NOMO-1 (cell line): ENCODE data around the gene HIPK2.

Experiments
- DNase-seq, 2 experiments: peaks; one replicate each; lab custom pipeline; 2025; ENCODE audit not compliant: unreplicated experiment in 2 of 2; lab: John Stamatoyannopoulos, UW

The HIPK2 gene

GRCh38 chr7:139753081-139753692 is 24.6 kb downstream of the HIPK2 start:
- no peak for DNase-seq

GRCh38 chr7:139752604-139753003 is 25.2 kb downstream of the HIPK2 start:
- DNase-seq = no peak

DNA sequence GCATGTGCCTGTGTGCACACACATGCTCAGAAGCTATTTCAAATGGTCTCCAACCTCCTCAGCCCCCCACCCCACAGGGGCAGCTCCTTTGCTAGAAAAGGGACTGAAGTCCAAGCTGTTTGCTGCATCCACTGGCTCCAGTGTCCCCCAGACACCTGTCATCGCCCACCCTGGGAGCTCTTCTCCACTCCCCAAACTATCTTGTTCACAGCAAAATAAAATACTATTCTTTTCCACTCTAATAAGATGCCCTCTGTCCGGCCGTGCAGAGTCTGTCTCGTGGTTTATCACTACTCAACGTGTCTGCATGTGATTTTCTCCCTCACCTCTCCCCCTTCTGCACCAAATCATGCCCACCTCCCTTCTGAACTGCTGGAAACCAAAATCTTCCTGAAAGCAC is 25.6 kb downstream of the HIPK2 start:
- DNase-seq = no peak

DNA sequence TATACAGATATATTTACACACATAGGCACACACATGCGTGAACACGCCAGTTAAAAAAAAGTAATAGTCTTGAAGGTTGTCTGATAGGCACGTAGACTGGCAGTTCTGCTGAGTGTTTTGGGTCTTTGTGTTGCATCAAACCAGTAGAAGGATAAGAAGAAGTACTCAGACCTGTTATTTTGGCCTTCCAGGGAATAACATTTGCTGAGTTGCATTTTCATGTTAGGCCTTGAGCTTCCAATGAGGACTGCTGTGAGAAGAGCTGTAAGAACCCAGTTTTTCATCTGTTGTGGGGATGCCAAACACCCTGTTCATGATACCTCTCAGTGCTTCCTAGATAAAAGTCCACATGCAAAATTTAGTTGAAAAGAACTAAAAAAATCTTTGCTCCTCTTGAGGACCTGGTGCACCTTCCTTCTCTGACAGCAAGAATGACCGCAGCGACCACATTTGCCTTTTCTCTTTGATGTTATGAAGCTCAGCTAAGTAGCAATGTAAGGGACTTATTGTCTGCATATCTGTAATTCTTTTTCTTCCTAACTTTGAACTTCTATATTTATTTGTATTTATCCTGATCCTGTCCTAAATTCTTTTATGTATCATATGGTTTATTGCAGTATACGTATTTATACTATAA is 27.2 kb downstream of the HIPK2 start:
- no peak for DNase-seq

GRCh38 chr7:139749545-139749944 is 28.3 kb downstream of the HIPK2 start:
- DNase-seq = no peak

DNA sequence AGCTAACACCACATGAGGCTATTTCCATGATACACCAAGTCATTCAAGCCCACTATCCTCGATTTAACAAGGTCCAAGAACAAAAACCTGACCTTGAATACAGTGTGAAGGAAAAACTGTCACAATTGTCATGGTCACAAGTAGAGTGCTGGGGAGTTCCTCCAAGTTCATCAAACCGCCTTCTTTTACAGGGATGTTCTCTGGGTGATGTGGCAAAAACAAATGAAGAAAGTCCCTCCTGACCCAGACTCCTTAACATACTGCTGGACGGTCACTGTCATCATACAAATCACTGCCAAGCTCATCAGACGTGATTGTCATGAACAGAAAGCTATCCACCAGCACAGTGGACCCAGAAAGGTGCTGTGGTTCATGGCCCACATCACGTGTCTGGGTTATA is 28.9 kb downstream of the HIPK2 start:
- DNase-seq = no peak

DNA sequence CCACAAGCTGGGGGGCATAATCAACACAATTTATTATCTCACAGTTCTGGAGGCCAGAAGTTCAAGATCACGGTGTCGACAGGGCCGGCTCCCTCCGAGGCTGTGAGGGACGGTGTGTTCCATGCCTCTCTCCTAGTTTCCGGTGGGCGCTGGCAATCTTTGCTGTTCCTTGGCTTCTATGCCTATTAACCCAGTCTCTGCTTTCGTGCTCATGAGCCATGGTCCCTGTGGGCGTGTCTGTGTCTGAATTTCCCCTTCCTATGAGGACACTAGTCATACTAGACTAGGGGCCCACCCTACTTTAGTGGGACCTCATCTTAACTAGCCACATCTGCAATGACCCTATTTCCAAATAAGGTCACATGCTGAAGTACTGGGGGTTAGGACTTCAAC is 29.4 kb downstream of the HIPK2 start:
- no peak for DNase-seq

DNA sequence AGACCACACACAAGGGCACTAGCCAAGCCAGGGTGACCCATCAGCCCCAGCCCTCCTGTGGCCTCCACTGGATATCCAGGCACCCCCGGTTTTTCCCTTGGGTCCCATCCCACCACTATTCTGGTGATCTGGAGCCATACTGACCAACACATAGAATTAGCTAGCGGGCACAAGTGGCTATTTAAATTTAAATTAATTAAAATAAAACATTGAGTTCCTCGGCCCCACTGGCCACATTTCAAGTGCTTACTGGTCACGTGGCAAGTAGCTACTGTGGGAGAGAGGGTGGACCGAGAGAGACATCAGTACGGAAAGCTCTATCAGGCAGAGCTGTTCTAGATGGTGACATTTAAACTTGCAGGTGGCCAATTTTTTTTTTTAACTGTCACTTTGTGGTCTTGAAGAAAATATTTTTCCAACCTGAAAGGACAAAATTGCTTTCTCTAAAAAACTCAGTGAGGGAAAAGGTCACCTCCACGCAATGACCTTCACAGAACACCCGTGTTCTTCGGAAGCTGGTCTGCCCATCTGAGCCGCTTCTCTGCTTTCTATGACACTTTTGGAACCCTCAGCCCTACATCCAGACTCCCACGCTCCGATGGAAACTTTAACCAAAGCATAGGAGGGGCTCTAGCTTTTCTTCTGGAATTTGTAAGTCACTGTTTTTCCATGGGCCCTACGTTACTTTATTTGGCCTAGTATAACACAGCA is 30.0 kb downstream of the HIPK2 start:
- DNase-seq = no peak

DNA sequence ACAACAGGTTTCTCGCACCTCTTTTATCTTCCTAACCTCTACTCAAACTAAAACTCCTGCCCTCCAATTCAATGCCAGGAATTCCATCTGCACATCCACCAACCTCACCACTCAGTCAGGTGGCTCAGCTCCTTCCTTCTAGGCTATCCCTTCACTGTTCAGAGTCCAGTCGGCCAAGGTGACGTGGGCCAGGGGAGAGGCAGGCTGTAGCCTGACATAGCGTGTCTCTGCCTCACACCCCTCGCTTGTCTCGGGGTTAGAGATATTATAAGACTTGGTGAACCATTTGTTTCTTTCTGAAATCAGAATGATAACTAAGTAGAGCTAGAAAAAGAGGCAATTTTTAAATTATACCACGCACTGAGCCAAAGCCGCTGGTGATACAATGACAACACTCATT is 31.1 kb downstream of the HIPK2 start:
- DNase-seq = no peak

GRCh38 chr7:139745678-139746143 is 32.1 kb downstream of the HIPK2 start:
- DNase-seq = no peak

DNA sequence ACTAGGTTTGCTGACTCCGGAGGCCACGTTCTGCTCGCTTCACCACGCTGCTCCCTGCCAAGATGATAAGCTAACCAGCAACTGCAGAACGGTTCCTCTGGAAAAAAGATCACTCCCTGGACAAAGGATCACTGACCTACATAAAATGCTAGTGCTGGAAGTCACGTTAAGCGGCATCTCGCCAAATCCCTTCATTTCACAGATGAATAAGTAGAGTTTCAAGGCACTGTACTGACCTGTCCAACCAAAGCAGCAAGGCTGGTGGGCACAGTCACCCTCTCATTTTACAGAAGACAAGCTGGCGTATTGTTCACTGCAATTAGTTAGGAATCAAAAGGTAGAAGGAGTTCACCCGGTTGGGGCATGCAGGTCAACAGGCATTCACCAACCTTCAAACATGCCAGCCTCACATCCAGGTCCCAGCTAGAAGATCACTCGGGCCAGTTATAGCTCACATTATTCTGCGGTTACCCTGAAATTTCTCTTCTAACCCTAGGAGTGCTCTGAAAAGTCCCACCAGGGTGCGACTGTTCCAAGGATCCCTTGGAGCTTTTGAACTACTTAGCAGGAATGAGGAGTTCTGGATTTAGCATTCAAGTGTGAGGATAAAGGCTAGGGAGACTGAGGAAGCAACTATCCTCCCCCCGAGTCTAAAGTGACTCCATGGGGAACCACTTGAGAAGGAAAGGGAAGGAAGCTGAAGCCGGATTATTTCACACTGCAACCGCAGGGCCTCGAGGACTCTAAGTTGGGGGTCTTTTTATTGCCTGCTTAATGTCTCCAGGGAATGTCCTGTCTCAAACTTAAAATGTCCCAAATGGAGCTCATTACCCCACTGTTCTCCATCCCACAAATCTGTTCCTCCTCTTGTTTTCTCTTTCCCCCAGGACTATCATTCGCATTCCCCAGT is 32.8 kb downstream of the HIPK2 start:
- DNase-seq = no peak

- DNase-seq = no peak
These were observed 33.6 kb downstream of the HIPK2 start for GRCh38 chr7:139743967-139744767.

GRCh38 chr7:139743267-139743966 is 34.4 kb downstream of the HIPK2 start:
- no peak for DNase-seq

GRCh38 chr7:139741789-139742344 is 35.9 kb downstream of the HIPK2 start:
- no peak for DNase-seq

DNA sequence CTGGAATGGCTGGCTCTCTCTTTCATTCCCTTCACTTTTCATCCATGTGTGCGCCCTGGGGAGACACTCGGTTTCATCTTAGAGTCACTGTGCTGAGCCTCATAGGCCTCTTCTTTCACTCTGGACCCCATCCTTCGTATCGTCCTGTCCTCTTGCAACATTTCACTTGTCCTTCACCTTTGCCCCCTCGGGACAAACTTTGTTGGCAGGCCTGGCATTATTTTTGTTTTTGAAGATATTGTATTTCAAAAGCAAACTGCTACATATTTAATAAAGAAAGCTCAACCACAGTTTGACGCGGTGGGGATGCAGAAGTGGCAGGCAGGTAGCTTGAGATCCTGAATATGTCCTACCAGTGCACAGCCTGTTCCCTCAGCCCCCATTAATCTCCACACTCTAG is 36.6 kb downstream of the HIPK2 start:
- no peak for DNase-seq

GRCh38 chr7:139739863-139740597 is 37.8 kb downstream of the HIPK2 start:
- DNase-seq = no peak

DNA sequence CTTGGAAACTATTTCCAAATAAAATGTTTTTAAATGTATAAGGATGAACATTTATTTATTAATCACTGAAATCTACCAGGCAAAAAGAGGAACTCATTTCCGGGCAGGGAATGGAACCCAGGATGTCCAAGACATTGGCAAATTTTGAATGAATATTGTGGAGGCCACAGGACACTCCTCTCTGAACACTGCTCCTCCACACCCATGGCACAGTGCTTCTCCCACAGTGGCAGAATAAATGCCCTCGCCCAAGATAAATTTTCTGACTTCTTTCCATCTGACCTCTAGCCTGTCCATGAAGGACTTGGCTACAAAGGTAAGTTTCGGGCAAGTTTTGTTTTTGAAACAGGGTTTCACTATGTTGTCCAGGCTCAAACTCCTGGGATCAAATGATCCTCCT is 39.0 kb downstream of the HIPK2 start:
- no peak for DNase-seq

DNA sequence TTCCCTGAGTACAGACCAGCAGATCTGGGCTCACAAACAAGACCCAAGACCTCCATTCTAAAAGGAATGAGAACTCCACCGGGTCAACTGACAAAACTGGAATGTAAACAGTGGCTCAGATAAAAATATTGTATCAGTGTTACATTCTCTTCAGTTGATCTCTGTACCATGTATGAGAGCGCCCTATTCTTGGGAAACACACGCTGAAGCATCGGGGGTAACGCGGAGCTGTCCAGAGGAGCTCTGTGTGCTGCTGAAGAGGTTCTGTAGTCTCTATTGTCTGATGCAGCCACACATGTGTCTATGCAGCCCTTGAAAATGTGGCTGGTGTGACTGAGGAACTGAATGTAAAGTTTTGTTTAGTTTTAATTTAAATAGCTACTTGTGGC is 39.7 kb downstream of the HIPK2 start:
- DNase-seq = no peak
